MM.1S (cell line): Measurements from ENCODE around the gene CYGB.

ENCODE experiments used
- DNase-seq: peaks from one replicate; pipeline ENCODE4 v3.0.0-alpha.2; 2015
- H2AFZ ChIP-seq: fragments of 300-600 bp; sonication (generic); 2 replicates; pipeline ENCODE4 v1.6.0; 2016; ENCODE audit warnings: antibody characterized with exemption, low read length
- H3F3A ChIP-seq: fragments of 300-600 bp; sonication (generic); 2 replicates; pipeline ENCODE4 v1.6.1; 2016; ENCODE audit warnings: mild to moderate bottlenecking, antibody characterized with exemption, low read length, moderate library complexity, mixed read lengths; ENCODE audit not compliant: insufficient read depth
- H3K27ac ChIP-seq: fragments of 300-600 bp; sonication (generic); 2 replicates; pipeline ENCODE4 v1.5.1; 2016; ENCODE audit warnings: mild to moderate bottlenecking, low read length
- H3K27me3 ChIP-seq: fragments of 300-600 bp; sonication (generic); replicated peaks from 2 replicates; pipeline ENCODE4 v1.6.0; 2016; ENCODE audit warnings: low read length; ENCODE audit not compliant: insufficient read depth
- H3K36me3 ChIP-seq: fragments of 300-600 bp; sonication (generic); replicated peaks from 2 replicates; pipeline ENCODE4 v1.6.1; 2016; ENCODE audit warnings: mild to moderate bottlenecking, low read length, mixed read lengths; ENCODE audit not compliant: insufficient read depth
- H3K4me1 ChIP-seq: fragments of 300-600 bp; sonication (generic); 2 replicates; pipeline ENCODE4 v1.6.1; 2016; ENCODE audit warnings: low read length, mixed read lengths
- H3K4me2 ChIP-seq: fragments of 300-600 bp; sonication (generic); 2 replicates; pipeline ENCODE4 v1.6.0; 2016; ENCODE audit warnings: low read depth, low read length
- H3K4me3 ChIP-seq: fragments of 300-600 bp; sonication (generic); 2 replicates; pipeline ENCODE4 v1.5.1; 2016; ENCODE audit warnings: low read length, mixed read lengths
- H3K79me2 ChIP-seq: fragments of 300-600 bp; sonication (generic); 2 replicates; pipeline ENCODE4 v1.6.1; 2016; ENCODE audit warnings: mixed run types, low read length, mixed read lengths
- H3K9ac ChIP-seq: fragments of 300-600 bp; sonication (generic); 2 replicates; pipeline ENCODE4 v1.6.1; 2016; ENCODE audit warnings: low read length, mixed read lengths
- H3K9me2 ChIP-seq: fragments of 300-600 bp; sonication (generic); replicated peaks from 2 replicates; pipeline ENCODE4 v1.6.1; 2016; ENCODE audit warnings: mild to moderate bottlenecking, low read length, mixed read lengths; ENCODE audit not compliant: insufficient read depth
- H3K9me3 ChIP-seq: fragments of 300-600 bp; sonication (generic); replicated peaks from 2 replicates; pipeline ENCODE4 v1.6.1; 2016; ENCODE audit warnings: mild to moderate bottlenecking, low read length, mixed read lengths; ENCODE audit not compliant: insufficient read depth
- H4K20me1 ChIP-seq: fragments of 300-600 bp; sonication (generic); 2 replicates; pipeline ENCODE4 v1.6.1; 2016; ENCODE audit warnings: mild to moderate bottlenecking, low read length, moderate library complexity, mixed read lengths; ENCODE audit not compliant: insufficient read depth
- EZH2 ChIP-seq: fragments of 300-600 bp; sonication (generic); optimal IDR thresholded peaks from 2 replicates; pipeline ENCODE3; 2017; ENCODE audit warnings: low read depth, mild to moderate bottlenecking, antibody characterized with exemption, low read length, mixed read lengths
- EZH2phosphoT487 ChIP-seq: fragments of 300-600 bp; sonication (generic); IDR thresholded peaks from 2 replicates; pipeline ENCODE4 v1.6.1; 2018; ENCODE audit warnings: antibody characterized with exemption, low read length
- TF ChIP-seq, protein P1 (sequence below): fragments of 300-600 bp; sonication (generic); IDR thresholded peaks from 2 replicates; pipeline ENCODE4 v1.5.1; 2016; ENCODE audit warnings: antibody characterized with exemption, low read length, mixed read lengths

Gene CYGB

GRCh38 chr17:76543482-76543825 is 5.9 kb upstream of the CYGB start:
- TF ChIP-seq EZH2 (no peak), EZH2phosphoT487 (no peak)
- TF ChIP-seq, protein P1, sequence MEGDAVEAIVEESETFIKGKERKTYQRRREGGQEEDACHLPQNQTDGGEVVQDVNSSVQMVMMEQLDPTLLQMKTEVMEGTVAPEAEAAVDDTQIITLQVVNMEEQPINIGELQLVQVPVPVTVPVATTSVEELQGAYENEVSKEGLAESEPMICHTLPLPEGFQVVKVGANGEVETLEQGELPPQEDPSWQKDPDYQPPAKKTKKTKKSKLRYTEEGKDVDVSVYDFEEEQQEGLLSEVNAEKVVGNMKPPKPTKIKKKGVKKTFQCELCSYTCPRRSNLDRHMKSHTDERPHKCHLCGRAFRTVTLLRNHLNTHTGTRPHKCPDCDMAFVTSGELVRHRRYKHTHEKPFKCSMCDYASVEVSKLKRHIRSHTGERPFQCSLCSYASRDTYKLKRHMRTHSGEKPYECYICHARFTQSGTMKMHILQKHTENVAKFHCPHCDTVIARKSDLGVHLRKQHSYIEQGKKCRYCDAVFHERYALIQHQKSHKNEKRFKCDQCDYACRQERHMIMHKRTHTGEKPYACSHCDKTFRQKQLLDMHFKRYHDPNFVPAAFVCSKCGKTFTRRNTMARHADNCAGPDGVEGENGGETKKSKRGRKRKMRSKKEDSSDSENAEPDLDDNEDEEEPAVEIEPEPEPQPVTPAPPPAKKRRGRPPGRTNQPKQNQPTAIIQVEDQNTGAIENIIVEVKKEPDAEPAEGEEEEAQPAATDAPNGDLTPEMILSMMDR: no peak
- Histone ChIP-seq H3K9me2 (no peaks in the 10 kb centered on the region), H2AFZ (no peak overlapping the region), H3F3A (no peaks in the 10 kb centered on the region), H3K27ac (no peak overlapping the region), H4K20me1 (no peaks in the 10 kb centered on the region), H3K27me3 (peaks cover 60% of the 10 kb centered on the region), H3K4me3 (no peak overlapping the region), H3K9me3 (no peaks in the 10 kb centered on the region), H3K9ac (no peak overlapping the region), H3K4me1 (no peaks in the 10 kb centered on the region), H3K79me2 (no peaks in the 10 kb centered on the region), H3K4me2 (no peak overlapping the region), H3K36me3 (no peaks in the 10 kb centered on the region)
- no peak for DNase-seq

- Histone ChIP-seq H4K20me1 (no peaks in the 10 kb centered on the region), H3K4me3 (no peak overlapping the region), H3F3A (no peaks in the 10 kb centered on the region), H3K27ac (no peak overlapping the region), H3K9me2 (no peaks in the 10 kb centered on the region), H3K79me2 (no peaks in the 10 kb centered on the region), H3K9ac (no peak overlapping the region), H3K4me2 (no peak overlapping the region), H3K27me3 (peaks cover 65% of the 10 kb centered on the region), H2AFZ (no peak overlapping the region), H3K4me1 (no peaks in the 10 kb centered on the region), H3K9me3 (no peaks in the 10 kb centered on the region), H3K36me3 (no peaks in the 10 kb centered on the region)
- no peak for DNase-seq
- no peak for TF ChIP-seq EZH2phosphoT487
- TF ChIP-seq, protein P1: no peak
- no peak for TF ChIP-seq EZH2
Measured at GRCh38 chr17:76542984-76543383, 5.5 kb upstream of the CYGB start.

DNA sequence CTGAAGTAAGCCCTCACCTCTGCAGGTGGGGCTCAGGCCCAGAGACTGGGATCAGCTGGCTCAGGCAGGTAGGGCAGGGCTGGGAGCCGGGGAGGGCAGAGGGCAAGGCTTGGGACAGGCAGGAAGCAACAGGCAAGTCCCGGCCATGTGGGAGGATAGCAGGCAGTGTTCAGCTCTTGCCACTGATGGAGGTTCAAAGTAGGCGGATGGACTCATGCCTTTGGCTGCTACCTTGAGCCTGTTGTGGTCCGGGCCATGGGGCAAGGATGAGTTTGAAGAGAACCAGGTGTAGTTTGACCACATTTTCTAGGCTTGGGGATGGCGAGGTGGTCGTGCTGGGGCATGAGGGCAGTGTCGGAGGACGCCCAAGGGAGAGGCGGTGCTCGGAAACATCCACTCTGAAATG is 5.1 kb upstream of the CYGB start:
- no peaks in the 10 kb centered on the region for H3K36me3 ChIP-seq
- no peaks in the 10 kb centered on the region for H4K20me1 ChIP-seq
- H3K4me1 ChIP-seq: no peaks in the 10 kb centered on the region
- H3K27me3 ChIP-seq: peaks cover 69% of the 10 kb centered on the region
- H3K4me2 ChIP-seq: no peak overlapping the region
- no peak overlapping the region for H3K4me3 ChIP-seq
- no peaks in the 10 kb centered on the region for H3K9me2 ChIP-seq
- H3K9ac ChIP-seq: no peak overlapping the region
- no peak for DNase-seq
- no peak for TF ChIP-seq EZH2phosphoT487
- no peak for TF ChIP-seq EZH2
- TF ChIP-seq, protein P1: no peak
- H3K79me2 ChIP-seq: no peaks in the 10 kb centered on the region
- H3K27ac ChIP-seq: no peak overlapping the region
- no peaks in the 10 kb centered on the region for H3F3A ChIP-seq
- H2AFZ ChIP-seq: no peak overlapping the region
- H3K9me3 ChIP-seq: no peaks in the 10 kb centered on the region
